ENCODE data around the gene SKAP1.

GRCh38 chr17:48211011-48211410 lies 219.0 kb downstream of the SKAP1 start:
- TF ChIP-seq POLR2A (IDR thresholded peaks at IDR 0.05; ENCODE audit: low read depth, low read length) (no peak), POLR2AphosphoS5 (IDR thresholded peaks at IDR 0.05; ENCODE audit: low read depth, low read length) (no peak), TAF1 (IDR thresholded peaks at IDR 0.05; ENCODE audit: low read depth, low read length) (no peak), PAX5 (IDR thresholded peaks at IDR 0.05; ENCODE audit: insufficient read depth, low read length, severe bottlenecking) (no peak), SPI1 (IDR thresholded peaks at IDR 0.05; ENCODE audit: low read depth, low read length) (no peak), POU2F2 (IDR thresholded peaks at IDR 0.05; ENCODE audit: low read depth, low read length) (no peak)
